ENCODE data around the gene TBC1D22A. TPM values are rescaled to one million over a fixed set of nuclear protein-coding genes. Genes with fewer than 3 reads are reported as not detected.

TBC1D22A gene
- total and polyA plus RNA-seq, 4 donors = 4.1 to 12.4 (median 8.4) TPM

DNA sequence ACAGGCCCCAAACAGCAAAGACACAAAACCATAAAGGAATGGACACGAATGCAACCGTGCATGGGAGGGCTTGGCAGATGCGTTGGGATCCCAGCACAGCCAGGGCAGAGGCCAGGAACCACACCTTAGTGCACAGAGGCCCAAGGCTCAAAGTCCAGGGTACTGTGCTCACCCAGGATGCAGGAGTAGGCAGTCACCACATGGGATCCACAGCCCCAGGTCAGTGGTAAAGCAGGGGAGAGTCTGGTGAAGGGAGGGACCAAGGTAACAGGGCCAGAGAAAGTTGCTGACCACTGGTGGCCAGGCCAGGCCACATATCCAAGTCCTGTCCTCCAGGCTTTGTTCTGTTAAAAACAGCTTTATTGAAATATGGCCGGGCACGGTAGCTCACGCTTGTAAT is 17.9 kb upstream of the TBC1D22A start:
- no peaks in the 10 kb centered on the region for H3K9me3 ChIP-seq (ENCODE audit: control insufficient read depth in 4 of 4, low read length in 3 of 4)
- DNase-seq (ENCODE audit: low spot score) = no peak
- WGBS = 64% methylated on average over 6 of the region's 6 CpGs
- no peaks in the 10 kb centered on the region for H3K27me3 ChIP-seq (ENCODE audit: control insufficient read depth in 4 of 4, insufficient read depth in 4 of 4, low read length in 3 of 4)
- peak overlapping the region; percentile 44 to 45 for H3K27ac ChIP-seq (ENCODE audit: low read depth in 1 of 2, low read length in 2 of 2)
- TF ChIP-seq, protein P1, sequence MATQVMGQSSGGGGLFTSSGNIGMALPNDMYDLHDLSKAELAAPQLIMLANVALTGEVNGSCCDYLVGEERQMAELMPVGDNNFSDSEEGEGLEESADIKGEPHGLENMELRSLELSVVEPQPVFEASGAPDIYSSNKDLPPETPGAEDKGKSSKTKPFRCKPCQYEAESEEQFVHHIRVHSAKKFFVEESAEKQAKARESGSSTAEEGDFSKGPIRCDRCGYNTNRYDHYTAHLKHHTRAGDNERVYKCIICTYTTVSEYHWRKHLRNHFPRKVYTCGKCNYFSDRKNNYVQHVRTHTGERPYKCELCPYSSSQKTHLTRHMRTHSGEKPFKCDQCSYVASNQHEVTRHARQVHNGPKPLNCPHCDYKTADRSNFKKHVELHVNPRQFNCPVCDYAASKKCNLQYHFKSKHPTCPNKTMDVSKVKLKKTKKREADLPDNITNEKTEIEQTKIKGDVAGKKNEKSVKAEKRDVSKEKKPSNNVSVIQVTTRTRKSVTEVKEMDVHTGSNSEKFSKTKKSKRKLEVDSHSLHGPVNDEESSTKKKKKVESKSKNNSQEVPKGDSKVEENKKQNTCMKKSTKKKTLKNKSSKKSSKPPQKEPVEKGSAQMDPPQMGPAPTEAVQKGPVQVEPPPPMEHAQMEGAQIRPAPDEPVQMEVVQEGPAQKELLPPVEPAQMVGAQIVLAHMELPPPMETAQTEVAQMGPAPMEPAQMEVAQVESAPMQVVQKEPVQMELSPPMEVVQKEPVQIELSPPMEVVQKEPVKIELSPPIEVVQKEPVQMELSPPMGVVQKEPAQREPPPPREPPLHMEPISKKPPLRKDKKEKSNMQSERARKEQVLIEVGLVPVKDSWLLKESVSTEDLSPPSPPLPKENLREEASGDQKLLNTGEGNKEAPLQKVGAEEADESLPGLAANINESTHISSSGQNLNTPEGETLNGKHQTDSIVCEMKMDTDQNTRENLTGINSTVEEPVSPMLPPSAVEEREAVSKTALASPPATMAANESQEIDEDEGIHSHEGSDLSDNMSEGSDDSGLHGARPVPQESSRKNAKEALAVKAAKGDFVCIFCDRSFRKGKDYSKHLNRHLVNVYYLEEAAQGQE (IDR thresholded peaks at IDR 0.05) = peak; percentile 36
- TF ChIP-seq, protein P2, sequence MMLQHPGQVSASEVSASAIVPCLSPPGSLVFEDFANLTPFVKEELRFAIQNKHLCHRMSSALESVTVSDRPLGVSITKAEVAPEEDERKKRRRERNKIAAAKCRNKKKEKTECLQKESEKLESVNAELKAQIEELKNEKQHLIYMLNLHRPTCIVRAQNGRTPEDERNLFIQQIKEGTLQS (IDR thresholded peaks at IDR 0.05) = no peak
- TF ChIP-seq NR2F2 (IDR thresholded peaks at IDR 0.05) (peak; percentile 58), HNF4A (conservative IDR thresholded peaks at IDR 0.05) (peak; percentile 98 to 99), EGR1 (IDR thresholded peaks at IDR 0.05; ENCODE audit: low read depth in 2 of 2) (peak in 1 of 2 donors; percentile 17), YY1 (IDR thresholded peaks at IDR 0.05) (peak; percentile 57), TAF1 (conservative IDR thresholded peaks at IDR 0.05) (no peak), HNF4G (IDR thresholded peaks at IDR 0.05) (peak; percentile 96), SP1 (IDR thresholded peaks at IDR 0.05) (peak; percentile 97), GABPA (IDR thresholded peaks at IDR 0.05 in 1 of 2, conservative IDR thresholded peaks at IDR 0.05 in 1 of 2) (peak in 1 of 2 donors; percentile 51), FOXA1 (IDR thresholded peaks at IDR 0.05) (no peak), FOXA2 (IDR thresholded peaks at IDR 0.05) (peak; percentile 41), RXRA (IDR thresholded peaks at IDR 0.05) (peak; percentile 91 to 96), JUND (IDR thresholded peaks at IDR 0.05) (peak in 1 of 2 donors; percentile 65), RAD21 (IDR thresholded peaks at IDR 0.05) (peak; percentile 48 to 67)
- TF ChIP-seq, protein P3, sequence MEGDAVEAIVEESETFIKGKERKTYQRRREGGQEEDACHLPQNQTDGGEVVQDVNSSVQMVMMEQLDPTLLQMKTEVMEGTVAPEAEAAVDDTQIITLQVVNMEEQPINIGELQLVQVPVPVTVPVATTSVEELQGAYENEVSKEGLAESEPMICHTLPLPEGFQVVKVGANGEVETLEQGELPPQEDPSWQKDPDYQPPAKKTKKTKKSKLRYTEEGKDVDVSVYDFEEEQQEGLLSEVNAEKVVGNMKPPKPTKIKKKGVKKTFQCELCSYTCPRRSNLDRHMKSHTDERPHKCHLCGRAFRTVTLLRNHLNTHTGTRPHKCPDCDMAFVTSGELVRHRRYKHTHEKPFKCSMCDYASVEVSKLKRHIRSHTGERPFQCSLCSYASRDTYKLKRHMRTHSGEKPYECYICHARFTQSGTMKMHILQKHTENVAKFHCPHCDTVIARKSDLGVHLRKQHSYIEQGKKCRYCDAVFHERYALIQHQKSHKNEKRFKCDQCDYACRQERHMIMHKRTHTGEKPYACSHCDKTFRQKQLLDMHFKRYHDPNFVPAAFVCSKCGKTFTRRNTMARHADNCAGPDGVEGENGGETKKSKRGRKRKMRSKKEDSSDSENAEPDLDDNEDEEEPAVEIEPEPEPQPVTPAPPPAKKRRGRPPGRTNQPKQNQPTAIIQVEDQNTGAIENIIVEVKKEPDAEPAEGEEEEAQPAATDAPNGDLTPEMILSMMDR (IDR thresholded peaks at IDR 0.05; ENCODE audit: low read depth, low read length, missing input control) = peak; percentile 13
- TF ChIP-seq, protein P4, sequence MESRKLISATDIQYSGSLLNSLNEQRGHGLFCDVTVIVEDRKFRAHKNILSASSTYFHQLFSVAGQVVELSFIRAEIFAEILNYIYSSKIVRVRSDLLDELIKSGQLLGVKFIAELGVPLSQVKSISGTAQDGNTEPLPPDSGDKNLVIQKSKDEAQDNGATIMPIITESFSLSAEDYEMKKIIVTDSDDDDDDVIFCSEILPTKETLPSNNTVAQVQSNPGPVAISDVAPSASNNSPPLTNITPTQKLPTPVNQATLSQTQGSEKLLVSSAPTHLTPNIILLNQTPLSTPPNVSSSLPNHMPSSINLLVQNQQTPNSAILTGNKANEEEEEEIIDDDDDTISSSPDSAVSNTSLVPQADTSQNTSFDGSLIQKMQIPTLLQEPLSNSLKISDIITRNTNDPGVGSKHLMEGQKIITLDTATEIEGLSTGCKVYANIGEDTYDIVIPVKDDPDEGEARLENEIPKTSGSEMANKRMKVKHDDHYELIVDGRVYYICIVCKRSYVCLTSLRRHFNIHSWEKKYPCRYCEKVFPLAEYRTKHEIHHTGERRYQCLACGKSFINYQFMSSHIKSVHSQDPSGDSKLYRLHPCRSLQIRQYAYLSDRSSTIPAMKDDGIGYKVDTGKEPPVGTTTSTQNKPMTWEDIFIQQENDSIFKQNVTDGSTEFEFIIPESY (IDR thresholded peaks at IDR 0.05) = peak; percentile 19
- TF ChIP-seq, protein P5, sequence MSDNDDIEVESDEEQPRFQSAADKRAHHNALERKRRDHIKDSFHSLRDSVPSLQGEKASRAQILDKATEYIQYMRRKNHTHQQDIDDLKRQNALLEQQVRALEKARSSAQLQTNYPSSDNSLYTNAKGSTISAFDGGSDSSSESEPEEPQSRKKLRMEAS (IDR thresholded peaks at IDR 0.05) = peak; percentile 79
- H3K9ac ChIP-seq (ENCODE audit: low read depth in 1 of 2, low read length in 2 of 2) = no peak overlapping the region
- H3K4me1 ChIP-seq (ENCODE audit: control insufficient read depth in 4 of 4, insufficient read depth in 4 of 4, low read length in 3 of 4) = peaks cover 14 to 45% (median 28%) of the 10 kb centered on the region in 4 donors
- no peak overlapping the region for H3K4me3 ChIP-seq (ENCODE audit: low read depth in 1 of 3, low read length in 3 of 3)
- H3K36me3 ChIP-seq (ENCODE audit: control insufficient read depth in 4 of 4, insufficient read depth in 3 of 4, low read depth in 1 of 4, low read length in 3 of 4) = no peaks in the 10 kb centered on the region
